OCI-LY7 (cell line): ENCODE data around the gene TMEM147. TPM values are rescaled to one million over a fixed set of nuclear protein-coding genes. Genes with fewer than 3 reads are reported as not detected.

ENCODE experiments used
- BruUV-seq: library from RNA; stranded (reverse); fragments of 400-500 nt; replicated peaks from 2 replicates; lab custom pipeline; 2021; lab: Mats Ljungman, UMichigan
- CTCF ChIA-PET: fragments of 300-600 bp; sonication (Branson Sonifier 250); formaldehyde crosslinking; loops from one replicate; lab custom pipeline; 2022; ENCODE audit warnings: antibody characterized with exemption; ENCODE audit not compliant: unreplicated experiment; lab: Charles Lee
- POLR2A ChIA-PET: fragments of 300-600 bp; sonication (Branson Sonifier 250); formaldehyde crosslinking; loops from one replicate; lab custom pipeline; 2022; ENCODE audit warnings: antibody characterized with exemption; lab: Charles Lee
- DNase-seq: peaks from one replicate; pipeline ENCODE4 v3.0.0-alpha.2; 2015; ENCODE audit warnings: low spot score
- H2AFZ ChIP-seq: fragments of 200-600 bp; sonication (generic), shearing (Covaris generic); 2 replicates; pipeline ENCODE4 v1.6.1; 2014; ENCODE audit warnings: mild to moderate bottlenecking, antibody characterized with exemption, low read length, moderate library complexity
- H3K27ac ChIP-seq: fragments of 200-600 bp; sonication (generic); 2 replicates; pipeline ENCODE4 v1.5.1; 2014; ENCODE audit warnings: mixed run types, low read depth, mild to moderate bottlenecking, moderate library complexity, low read length, inconsistent platforms; ENCODE audit not compliant: poor library complexity, severe bottlenecking
- H3K36me3 ChIP-seq: fragments of 200-600 bp; sonication (generic); 2 replicates; pipeline ENCODE4 v1.6.1; 2014; ENCODE audit warnings: mild to moderate bottlenecking, antibody characterized with exemption, low read length, moderate library complexity, mixed read lengths; ENCODE audit not compliant: insufficient read depth
- H3K4me1 ChIP-seq: fragments of 200-600 bp; sonication (generic); 2 replicates; pipeline ENCODE4 v1.5.1; 2014; ENCODE audit warnings: mild to moderate bottlenecking, low read length; ENCODE audit not compliant: insufficient read depth, poor library complexity, severe bottlenecking
- H3K4me2 ChIP-seq: fragments of 200-600 bp; sonication (generic); 2 replicates; pipeline ENCODE4 v1.6.1; 2014; ENCODE audit warnings: mild to moderate bottlenecking, low read length
- H3K4me3 ChIP-seq: fragments of 200-600 bp; sonication (generic); 2 replicates; pipeline ENCODE4 v1.5.1; 2014; ENCODE audit warnings: mild to moderate bottlenecking, low read depth, low read length; ENCODE audit not compliant: poor library complexity, severe bottlenecking
- H3K79me2 ChIP-seq: fragments of 200-600 bp; sonication (generic); 2 replicates; pipeline ENCODE4 v1.6.1; 2016; ENCODE audit warnings: low read depth, mild to moderate bottlenecking, low read length, moderate library complexity, mixed read lengths; ENCODE audit not compliant: insufficient read depth
- H3K9me2 ChIP-seq: fragments of 200-600 bp; sonication (generic); 2 replicates; pipeline ENCODE4 v1.6.1; 2016; ENCODE audit warnings: mild to moderate bottlenecking, low read length, mixed read lengths; ENCODE audit not compliant: insufficient read depth
- H3K9me3 ChIP-seq: fragments of 200-600 bp; sonication (generic); 2 replicates; pipeline ENCODE4 v1.6.1; 2014; ENCODE audit warnings: mild to moderate bottlenecking, mixed run types, low read length, mixed read lengths
- H4K20me1 ChIP-seq: fragments of 200-600 bp; sonication (generic); 2 replicates; pipeline ENCODE4 v1.6.1; 2014; ENCODE audit warnings: mild to moderate bottlenecking, antibody characterized with exemption, low read length, moderate library complexity, mixed read lengths; ENCODE audit not compliant: insufficient read depth
- EZH2phosphoT487 ChIP-seq: fragments of 200-600 bp; sonication (generic); IDR thresholded peaks from 2 replicates; pipeline ENCODE4 v1.6.1; 2018; ENCODE audit warnings: low read depth, borderline replicate concordance, mild to moderate bottlenecking, mixed run types, antibody characterized with exemption, low read length, moderate library complexity, mixed read lengths
- intact Hi-C: fragments of 100-400 bp; cut with micrococcal nuclease; formaldehyde crosslinking; loops from one replicate; pipeline ENCODE4 v1.10.0; 2022; ENCODE audit not compliant: unreplicated experiment
- total RNA-seq, 2 experiments: library from RNA; depleted of rRNA in 1 of 2; stranded (reverse); fragments of >200 nt in 1 of 2; shearing (Covaris generic) in 1 of 2; gene quantifications; 2 replicates each; pipeline ENCODE4 v1.2.3, GENCODE V29; 2014 to 2022
- TF ChIP-seq, protein P1 (sequence below): fragments of 200-600 bp; sonication (generic); conservative IDR thresholded peaks from 2 replicates; pipeline ENCODE4 v1.5.1; 2014; ENCODE audit warnings: mild to moderate bottlenecking, antibody characterized with exemption, low read length, moderate library complexity, mixed read lengths

The TMEM147 gene
- total RNA-seq, 2 experiments from 2014 or later: 47.1 to 83.2 TPM

DNA sequence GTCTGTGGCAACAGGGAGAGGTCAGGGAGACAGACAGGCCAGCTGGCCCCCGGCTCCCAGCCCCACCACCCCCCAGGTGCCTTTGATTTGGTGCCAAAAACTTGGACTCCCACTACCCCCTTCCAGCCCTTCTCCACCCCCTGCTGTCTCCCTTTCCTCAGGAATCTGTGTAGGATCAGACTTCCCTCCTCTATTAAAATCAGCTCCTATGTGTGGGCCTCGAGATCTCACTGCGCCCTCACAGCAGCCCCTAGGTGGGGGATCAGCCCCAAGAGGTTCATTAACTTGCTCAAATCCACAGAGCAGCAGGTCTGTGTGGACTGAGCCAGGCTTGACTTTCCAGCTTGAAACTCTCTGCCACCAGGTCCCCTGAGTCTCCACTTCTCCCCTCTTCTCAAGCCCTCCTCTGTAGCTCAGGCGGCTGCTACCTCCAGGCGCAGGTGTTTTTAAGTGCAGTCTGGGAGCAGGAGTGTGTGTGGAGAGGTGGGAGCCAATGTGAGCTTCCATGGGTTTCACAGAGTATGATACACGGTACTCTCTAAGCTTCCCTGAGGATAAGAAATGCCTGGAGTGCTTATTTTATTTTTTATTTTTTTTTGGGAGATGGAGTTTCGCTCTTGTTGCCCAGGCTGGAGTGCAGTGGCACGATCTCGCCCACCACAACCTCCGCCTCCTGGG lies 10.5 kb upstream of the TMEM147 start:
- Histone ChIP-seq H2AFZ (no peak overlapping the region), H3K4me1 (peaks cover 2% of the 10 kb centered on the region), H3K36me3 (no peaks in the 10 kb centered on the region), H4K20me1 (no peaks in the 10 kb centered on the region; the same call in 1 of the 2 replicates), H3K27ac (no peak overlapping the region), H3K9me3 (no peaks in the 10 kb centered on the region), H3K4me2 (no peak overlapping the region), H3K79me2 (no peaks in the 10 kb centered on the region), H3K9me2 (no peaks in the 10 kb centered on the region), H3K4me3 (no peak overlapping the region)
- BruUV-seq: no TSS peak
- CTCF ChIA-PET: no interaction called here
- POLR2A ChIA-PET: no interaction called here
- DNase-seq: no peak
- intact Hi-C loops: no loop called here
- TF ChIP-seq, protein P1, sequence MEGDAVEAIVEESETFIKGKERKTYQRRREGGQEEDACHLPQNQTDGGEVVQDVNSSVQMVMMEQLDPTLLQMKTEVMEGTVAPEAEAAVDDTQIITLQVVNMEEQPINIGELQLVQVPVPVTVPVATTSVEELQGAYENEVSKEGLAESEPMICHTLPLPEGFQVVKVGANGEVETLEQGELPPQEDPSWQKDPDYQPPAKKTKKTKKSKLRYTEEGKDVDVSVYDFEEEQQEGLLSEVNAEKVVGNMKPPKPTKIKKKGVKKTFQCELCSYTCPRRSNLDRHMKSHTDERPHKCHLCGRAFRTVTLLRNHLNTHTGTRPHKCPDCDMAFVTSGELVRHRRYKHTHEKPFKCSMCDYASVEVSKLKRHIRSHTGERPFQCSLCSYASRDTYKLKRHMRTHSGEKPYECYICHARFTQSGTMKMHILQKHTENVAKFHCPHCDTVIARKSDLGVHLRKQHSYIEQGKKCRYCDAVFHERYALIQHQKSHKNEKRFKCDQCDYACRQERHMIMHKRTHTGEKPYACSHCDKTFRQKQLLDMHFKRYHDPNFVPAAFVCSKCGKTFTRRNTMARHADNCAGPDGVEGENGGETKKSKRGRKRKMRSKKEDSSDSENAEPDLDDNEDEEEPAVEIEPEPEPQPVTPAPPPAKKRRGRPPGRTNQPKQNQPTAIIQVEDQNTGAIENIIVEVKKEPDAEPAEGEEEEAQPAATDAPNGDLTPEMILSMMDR: no peak
- no peak for TF ChIP-seq EZH2phosphoT487

DNA sequence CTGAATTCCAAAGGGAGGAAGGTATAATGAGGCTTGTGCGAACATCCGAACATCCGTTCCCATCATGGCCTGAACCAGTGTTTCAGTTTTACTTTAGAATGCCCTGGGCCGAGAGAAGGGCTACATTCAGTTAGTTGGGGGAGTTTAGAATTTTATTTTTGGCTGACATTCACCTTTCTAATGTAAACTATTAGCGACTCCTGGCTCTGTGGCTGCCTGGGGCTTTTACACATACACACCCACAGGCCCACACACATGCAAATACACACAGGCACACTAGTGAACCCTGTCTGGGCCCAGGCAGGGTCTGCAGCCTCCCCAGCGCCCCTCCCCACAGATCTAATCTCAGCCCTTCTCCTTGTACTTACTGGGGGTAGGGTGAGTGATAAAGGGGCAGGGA lies 6.1 kb upstream of the TMEM147 start:
- no peak overlapping the region for H3K27ac ChIP-seq
- TF ChIP-seq, protein P1: no peak
- no peak for TF ChIP-seq EZH2phosphoT487
- no peaks in the 10 kb centered on the region for H3K9me2 ChIP-seq
- no peak overlapping the region for H2AFZ ChIP-seq
- CTCF ChIA-PET: no interaction called here
- peaks cover 20% of the 10 kb centered on the region for H3K4me1 ChIP-seq
- H3K36me3 ChIP-seq: no peaks in the 10 kb centered on the region
- no TSS peak for BruUV-seq
- intact Hi-C loops: no loop called here
- POLR2A ChIA-PET: no interaction called here
- no peaks in the 10 kb centered on the region for H4K20me1 ChIP-seq
- no peak overlapping the region for H3K4me2 ChIP-seq
- DNase-seq: no peak
- no peak overlapping the region for H3K4me3 ChIP-seq
- H3K79me2 ChIP-seq: peaks cover 5% of the 10 kb centered on the region; the same call in 1 of the 2 replicates
- no peaks in the 10 kb centered on the region for H3K9me3 ChIP-seq

DNA sequence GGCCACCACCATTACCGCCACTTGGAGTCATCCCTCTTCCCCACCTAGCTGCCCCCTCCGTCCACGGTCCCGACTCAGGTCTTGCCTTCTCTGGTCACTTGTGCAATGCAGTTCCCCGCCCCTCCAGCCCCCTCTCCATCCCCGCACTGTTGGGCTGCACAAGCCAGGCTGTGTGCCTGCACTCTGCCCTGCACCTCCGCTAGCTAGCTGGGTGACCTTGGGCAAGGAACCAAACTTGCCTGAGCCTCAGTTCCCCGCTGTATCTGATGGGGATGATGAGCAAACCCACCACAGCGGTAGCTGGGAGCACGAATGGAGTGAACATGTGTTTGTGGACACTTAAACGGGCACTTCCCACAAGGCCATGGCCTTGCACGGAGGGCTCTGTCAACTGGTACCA lies 5.6 kb upstream of the TMEM147 start:
- peaks cover 10% of the 10 kb centered on the region; the same call in 1 of the 2 replicates for H3K79me2 ChIP-seq
- H3K4me3 ChIP-seq: no peak overlapping the region
- no TSS peak for BruUV-seq
- no peaks in the 10 kb centered on the region for H4K20me1 ChIP-seq
- no peaks in the 10 kb centered on the region for H3K9me3 ChIP-seq
- ChIA-PET CTCF (no interaction called here), POLR2A (no interaction called here)
- no peak for DNase-seq
- H3K4me2 ChIP-seq: no peak overlapping the region
- H3K27ac ChIP-seq: no peak overlapping the region
- H3K36me3 ChIP-seq: no peaks in the 10 kb centered on the region
- TF ChIP-seq EZH2phosphoT487: no peak
- TF ChIP-seq, protein P1: no peak
- intact Hi-C loops: no loop called here
- H2AFZ ChIP-seq: no peak overlapping the region
- peaks cover 24% of the 10 kb centered on the region for H3K4me1 ChIP-seq
- H3K9me2 ChIP-seq: no peaks in the 10 kb centered on the region
